Measurements from ENCODE around the gene SIPA1L3.

The SIPA1L3 gene

GRCh38 chr19:37907735-37908455 is 887 bp downstream of the SIPA1L3 start:
- DNase-seq: no peak
- peak overlapping the region; percentile 92 for H3K4me3 ChIP-seq (ENCODE audit: low read length)
- peak overlapping the region; percentile 68; the same call in 1 of the 2 replicates for H3K9ac ChIP-seq (ENCODE audit: low read length)
- peaks cover 3% of the 10 kb centered on the region; the same call in 1 of the 2 replicates for H3F3A ChIP-seq (ENCODE audit: insufficient read depth, low read length)
- peak overlapping the region; percentile 69 for H3K4me2 ChIP-seq (ENCODE audit: low read depth, low read length)
- peaks cover 7% of the 10 kb centered on the region for H3K4me1 ChIP-seq (ENCODE audit: low read length)
- peaks cover 37% of the 10 kb centered on the region for H3K79me2 ChIP-seq (ENCODE audit: low read length)
- H3K36me3 ChIP-seq (replicated peaks; ENCODE audit: insufficient read depth, low read length): no peaks in the 10 kb centered on the region
- H2AFZ ChIP-seq (ENCODE audit: low read length): peak overlapping the region; percentile 79
- H3K27ac ChIP-seq (ENCODE audit: low read length): no peak overlapping the region
- no peaks in the 10 kb centered on the region for H3K9me3 ChIP-seq (replicated peaks; ENCODE audit: insufficient read depth, low read length)
- H3K9me2 ChIP-seq (replicated peaks; ENCODE audit: insufficient read depth, low read length): no peaks in the 10 kb centered on the region
- no peaks in the 10 kb centered on the region for H3K27me3 ChIP-seq (replicated peaks; ENCODE audit: insufficient read depth, low read length)
- H4K20me1 ChIP-seq (ENCODE audit: insufficient read depth, low read length): no peaks in the 10 kb centered on the region
- TF ChIP-seq EZH2phosphoT487 (IDR thresholded peaks at IDR 0.05; ENCODE audit: low read length) (no peak), EZH2 (optimal IDR thresholded peaks at IDR 0.05; ENCODE audit: low read depth, low read length) (no peak), CTCF (IDR thresholded peaks at IDR 0.05; ENCODE audit: low read length) (no peak)

GRCh38 chr19:37909661-37910199 is 2.7 kb downstream of the SIPA1L3 start:
- TF ChIP-seq CTCF (IDR thresholded peaks at IDR 0.05; ENCODE audit: low read length) (no peak), EZH2phosphoT487 (IDR thresholded peaks at IDR 0.05; ENCODE audit: low read length) (no peak), EZH2 (optimal IDR thresholded peaks at IDR 0.05; ENCODE audit: low read depth, low read length) (no peak)
- no peaks in the 10 kb centered on the region for H3K36me3 ChIP-seq (replicated peaks; ENCODE audit: insufficient read depth, low read length)
- no peak overlapping the region for H3K27ac ChIP-seq (ENCODE audit: low read length)
- H4K20me1 ChIP-seq (ENCODE audit: insufficient read depth, low read length): no peaks in the 10 kb centered on the region
- DNase-seq: no peak
- no peak overlapping the region for H2AFZ ChIP-seq (ENCODE audit: low read length)
- H3K27me3 ChIP-seq (replicated peaks; ENCODE audit: insufficient read depth, low read length): no peaks in the 10 kb centered on the region
- H3K79me2 ChIP-seq (ENCODE audit: low read length): peaks cover 47% of the 10 kb centered on the region
- H3K9me3 ChIP-seq (replicated peaks; ENCODE audit: insufficient read depth, low read length): no peaks in the 10 kb centered on the region
- H3K4me3 ChIP-seq (ENCODE audit: low read length): no peak overlapping the region
- no peak overlapping the region for H3K9ac ChIP-seq (ENCODE audit: low read length)
- H3F3A ChIP-seq (ENCODE audit: insufficient read depth, low read length): no peaks in the 10 kb centered on the region
- H3K9me2 ChIP-seq (replicated peaks; ENCODE audit: insufficient read depth, low read length): no peaks in the 10 kb centered on the region
- H3K4me1 ChIP-seq (ENCODE audit: low read length): peaks cover 11% of the 10 kb centered on the region
- no peak overlapping the region for H3K4me2 ChIP-seq (ENCODE audit: low read depth, low read length)

- Histone ChIP-seq H2AFZ (ENCODE audit: low read length) (0 out of 2 replicates have a peak overlapping the region, but pooled peaks have one; percentile 25), H3K9ac (ENCODE audit: low read length) (peak overlapping the region; percentile 19; the same call in 1 of the 2 replicates), H3K9me2 (replicated peaks; ENCODE audit: insufficient read depth, low read length) (no peaks in the 10 kb centered on the region), H3K27ac (ENCODE audit: low read length) (peak overlapping the region; percentile 62; the same call in 1 of the 2 replicates), H3K4me2 (ENCODE audit: low read depth, low read length) (peak overlapping the region; percentile 56), H3K4me3 (ENCODE audit: low read length) (peak overlapping the region; percentile 34; the same call in 1 of the 2 replicates), H3K79me2 (ENCODE audit: low read length) (peaks cover 53% of the 10 kb centered on the region), H3K9me3 (replicated peaks; ENCODE audit: insufficient read depth, low read length) (no peaks in the 10 kb centered on the region), H3K27me3 (replicated peaks; ENCODE audit: insufficient read depth, low read length) (no peaks in the 10 kb centered on the region), H4K20me1 (ENCODE audit: insufficient read depth, low read length) (no peaks in the 10 kb centered on the region), H3F3A (ENCODE audit: insufficient read depth, low read length) (no peaks in the 10 kb centered on the region), H3K4me1 (ENCODE audit: low read length) (peaks cover 14% of the 10 kb centered on the region), H3K36me3 (replicated peaks; ENCODE audit: insufficient read depth, low read length) (no peaks in the 10 kb centered on the region)
- no peak for TF ChIP-seq CTCF (IDR thresholded peaks at IDR 0.05; ENCODE audit: low read length)
- TF ChIP-seq EZH2 (optimal IDR thresholded peaks at IDR 0.05; ENCODE audit: low read depth, low read length): no peak
- TF ChIP-seq EZH2phosphoT487 (IDR thresholded peaks at IDR 0.05; ENCODE audit: low read length): no peak
- DNase-seq: peak; percentile 34
Observed at GRCh38 chr19:37914908-37915307, 7.9 kb downstream of the SIPA1L3 start.
